Measurements from ENCODE around the gene TP63. TPM values are rescaled to one million over a fixed set of nuclear protein-coding genes. Genes with fewer than 3 reads are reported as not detected.

Gene TP63
- total and polyA plus RNA-seq, 7 donors: under 0.01 to 0.28 (median 0.15) TPM; not detected in 3

- intact Hi-C loops (cut with DNase I): no loop called here
- WGBS, 2 donors: 91 to 93% methylated on average over 6 of the region's 6 CpGs
- Histone ChIP-seq H3K27ac (no peak overlapping the region), H3K4me3 (no peak overlapping the region), H3K27me3 (no peaks in the 10 kb centered on the region), H3K4me1 (no peaks in the 10 kb centered on the region), H3K9me3 (no peaks in the 10 kb centered on the region), H3K36me3 (no peaks in the 10 kb centered on the region)
- DNase-seq: no peak
- TF ChIP-seq CTCF (IDR thresholded peaks at IDR 0.05) (no peak), POLR2A (IDR thresholded peaks at IDR 0.05) (no peak), POLR2AphosphoS5 (IDR thresholded peaks at IDR 0.05) (no peak), EP300 (IDR thresholded peaks at IDR 0.05) (no peak)
Measured at GRCh38 chr3:189907803-189908202, 276.6 kb downstream of the TP63 start.

GRCh38 chr3:189908646-189909045, 277.5 kb downstream of the TP63 start:
- Histone ChIP-seq H3K27me3 (no peaks in the 10 kb centered on the region), H3K4me1 (no peaks in the 10 kb centered on the region), H3K4me3 (no peak overlapping the region), H3K27ac (no peak overlapping the region), H3K9me3 (no peaks in the 10 kb centered on the region), H3K36me3 (no peaks in the 10 kb centered on the region)
- TF ChIP-seq POLR2A (IDR thresholded peaks at IDR 0.05) (no peak), CTCF (IDR thresholded peaks at IDR 0.05) (no peak), POLR2AphosphoS5 (IDR thresholded peaks at IDR 0.05) (no peak), EP300 (IDR thresholded peaks at IDR 0.05) (no peak)
- intact Hi-C loops (cut with DNase I): no loop called here
- no peak for DNase-seq

GRCh38 chr3:189909139-189909538, 277.9 kb downstream of the TP63 start:
- H3K9me3 ChIP-seq: peaks cover 0 to 1% (median 0%) of the 10 kb centered on the region in 4 donors
- intact Hi-C loops (cut with DNase I): no loop called here
- no peaks in the 10 kb centered on the region for H3K27me3 ChIP-seq
- TF ChIP-seq POLR2A (IDR thresholded peaks at IDR 0.05): no peak
- no peak for TF ChIP-seq POLR2AphosphoS5 (IDR thresholded peaks at IDR 0.05)
- no peak for TF ChIP-seq CTCF (IDR thresholded peaks at IDR 0.05)
- no peak for TF ChIP-seq EP300 (IDR thresholded peaks at IDR 0.05)
- no peak overlapping the region for H3K27ac ChIP-seq
- DNase-seq: no peak
- no peaks in the 10 kb centered on the region for H3K36me3 ChIP-seq
- H3K4me3 ChIP-seq: no peak overlapping the region
- 89 to 91% methylated on average over 3 of the region's 3 CpGs for WGBS, 2 donors
- no peaks in the 10 kb centered on the region for H3K4me1 ChIP-seq

GRCh38 chr3:189909573-189909972, 278.4 kb downstream of the TP63 start:
- Histone ChIP-seq H3K27ac (no peak overlapping the region), H3K36me3 (no peaks in the 10 kb centered on the region), H3K27me3 (no peaks in the 10 kb centered on the region), H3K4me1 (no peaks in the 10 kb centered on the region), H3K9me3 (peaks cover 0 to 1% (median 0%) of the 10 kb centered on the region in 4 donors), H3K4me3 (no peak overlapping the region)
- WGBS, 2 donors: 91 to 93% methylated on average over 2 of the region's 2 CpGs
- intact Hi-C loops (cut with DNase I): no loop called here
- TF ChIP-seq EP300 (IDR thresholded peaks at IDR 0.05) (no peak), POLR2A (IDR thresholded peaks at IDR 0.05) (no peak), POLR2AphosphoS5 (IDR thresholded peaks at IDR 0.05) (no peak), CTCF (IDR thresholded peaks at IDR 0.05) (no peak)
- no peak for DNase-seq

GRCh38 chr3:189911001-189911400, 279.8 kb downstream of the TP63 start:
- TF ChIP-seq CTCF (IDR thresholded peaks at IDR 0.05) (no peak), POLR2A (IDR thresholded peaks at IDR 0.05) (no peak), EP300 (IDR thresholded peaks at IDR 0.05) (no peak), POLR2AphosphoS5 (IDR thresholded peaks at IDR 0.05) (no peak)

More at GRCh38 chr3:189911001-189911400, 279.8 kb downstream of the TP63 start:
- no peak for DNase-seq
- Histone ChIP-seq H3K36me3 (no peaks in the 10 kb centered on the region), H3K27me3 (no peaks in the 10 kb centered on the region), H3K9me3 (peaks cover 0 to 1% (median 0%) of the 10 kb centered on the region in 4 donors), H3K4me1 (no peaks in the 10 kb centered on the region), H3K27ac (no peak overlapping the region), H3K4me3 (no peak overlapping the region)
- WGBS, 2 donors: 15 to 48% methylated on average over 1 of the region's 1 CpG
- intact Hi-C loops (cut with DNase I): no loop called here

Measured in sigmoid colon (tissue), 7 donors.